Transverse colon (tissue), 3 donors: Measurements from ENCODE around the gene TEX13A.

Experiments used
- POLR2A ChIP-seq: fragments of 450-650 bp; IDR thresholded peaks from one replicate; pipeline ENCODE4 v1.6.1; 2016; ENCODE audit warnings: antibody characterized with exemption, mild to moderate bottlenecking, moderate library complexity
- TF ChIP-seq, protein P1 (sequence below), 5 experiments: fragments of 200-600 bp in 3 of 5; fragments of 450-650 bp in 2 of 5; sonication (generic) in 3 of 5; IDR thresholded peaks; 1 replicate in 2 of 5; 2 replicates in 3 of 5; pipeline ENCODE4 v1.5.1; 2016 to 2017; ENCODE audit warnings: antibody characterized with exemption in 5 of 5, inconsistent platforms in 3 of 5, mild to moderate bottlenecking in 2 of 5, moderate library complexity in 1 of 5

DNA sequence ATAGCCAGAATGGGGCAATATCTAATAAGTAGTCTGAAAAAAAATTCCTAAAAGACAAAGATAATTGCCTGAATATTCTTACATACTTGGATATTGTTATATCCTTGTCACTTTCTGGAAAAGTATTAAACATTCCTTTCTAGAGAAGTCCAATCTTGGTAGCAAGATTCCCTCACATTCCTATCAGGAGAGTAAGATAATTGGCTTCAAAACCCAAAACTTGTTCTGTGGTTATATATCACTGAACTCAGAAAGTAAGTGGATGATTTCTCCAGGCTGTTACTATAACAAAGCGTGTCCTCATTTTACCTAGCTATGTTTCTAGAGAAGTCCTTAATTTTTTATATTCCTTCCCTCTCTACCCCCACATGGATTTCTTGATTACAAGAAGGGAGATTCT is 46.0 kb upstream of the TEX13A start:
- TF ChIP-seq, protein P1, sequence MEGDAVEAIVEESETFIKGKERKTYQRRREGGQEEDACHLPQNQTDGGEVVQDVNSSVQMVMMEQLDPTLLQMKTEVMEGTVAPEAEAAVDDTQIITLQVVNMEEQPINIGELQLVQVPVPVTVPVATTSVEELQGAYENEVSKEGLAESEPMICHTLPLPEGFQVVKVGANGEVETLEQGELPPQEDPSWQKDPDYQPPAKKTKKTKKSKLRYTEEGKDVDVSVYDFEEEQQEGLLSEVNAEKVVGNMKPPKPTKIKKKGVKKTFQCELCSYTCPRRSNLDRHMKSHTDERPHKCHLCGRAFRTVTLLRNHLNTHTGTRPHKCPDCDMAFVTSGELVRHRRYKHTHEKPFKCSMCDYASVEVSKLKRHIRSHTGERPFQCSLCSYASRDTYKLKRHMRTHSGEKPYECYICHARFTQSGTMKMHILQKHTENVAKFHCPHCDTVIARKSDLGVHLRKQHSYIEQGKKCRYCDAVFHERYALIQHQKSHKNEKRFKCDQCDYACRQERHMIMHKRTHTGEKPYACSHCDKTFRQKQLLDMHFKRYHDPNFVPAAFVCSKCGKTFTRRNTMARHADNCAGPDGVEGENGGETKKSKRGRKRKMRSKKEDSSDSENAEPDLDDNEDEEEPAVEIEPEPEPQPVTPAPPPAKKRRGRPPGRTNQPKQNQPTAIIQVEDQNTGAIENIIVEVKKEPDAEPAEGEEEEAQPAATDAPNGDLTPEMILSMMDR (IDR thresholded peaks at IDR 0.05) = no peak
- no peak for TF ChIP-seq POLR2A
